Measurements from ENCODE around the gene SKIDA1.

SKIDA1 gene

DNA sequence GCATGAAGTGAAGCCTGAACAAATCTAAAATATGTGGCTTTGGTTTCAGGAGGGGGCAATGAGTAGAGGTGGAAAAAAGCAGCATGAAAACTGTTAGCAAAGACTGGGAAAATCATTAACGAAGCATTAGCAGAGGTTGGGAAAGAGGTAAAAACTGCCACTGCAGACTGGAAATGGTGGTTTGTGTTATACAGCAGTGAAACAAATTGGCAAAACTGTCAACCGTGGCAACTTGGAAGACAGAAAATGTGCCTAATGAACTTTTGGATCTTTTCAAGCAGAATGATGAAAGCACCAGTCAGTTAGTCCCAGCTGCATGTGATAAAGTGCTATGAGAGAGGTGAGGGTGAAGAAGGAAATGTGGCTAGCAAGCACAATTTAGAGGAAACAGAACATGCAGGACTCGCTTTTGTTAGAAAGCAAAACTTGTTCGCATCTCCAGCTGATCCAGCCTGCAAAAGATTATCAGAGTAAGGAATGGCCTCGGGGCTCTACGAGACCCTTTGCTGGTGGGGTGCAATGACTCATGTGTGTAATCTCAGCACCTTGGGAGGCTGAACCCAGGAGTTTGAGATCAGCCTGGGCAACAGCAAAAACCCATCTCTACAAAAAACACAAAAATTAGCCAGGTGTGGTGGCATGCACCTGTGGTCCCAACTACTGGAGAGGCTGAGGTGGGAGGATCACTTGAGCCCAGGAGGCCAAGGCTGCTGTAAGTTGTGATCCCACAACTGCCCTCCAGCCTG lies 45.7 kb downstream of the SKIDA1 start:
- no peak overlapping the region for H3K27ac ChIP-seq
- no peak for TF ChIP-seq ZFX (IDR thresholded peaks at IDR 0.05)
- TF ChIP-seq, protein P1, sequence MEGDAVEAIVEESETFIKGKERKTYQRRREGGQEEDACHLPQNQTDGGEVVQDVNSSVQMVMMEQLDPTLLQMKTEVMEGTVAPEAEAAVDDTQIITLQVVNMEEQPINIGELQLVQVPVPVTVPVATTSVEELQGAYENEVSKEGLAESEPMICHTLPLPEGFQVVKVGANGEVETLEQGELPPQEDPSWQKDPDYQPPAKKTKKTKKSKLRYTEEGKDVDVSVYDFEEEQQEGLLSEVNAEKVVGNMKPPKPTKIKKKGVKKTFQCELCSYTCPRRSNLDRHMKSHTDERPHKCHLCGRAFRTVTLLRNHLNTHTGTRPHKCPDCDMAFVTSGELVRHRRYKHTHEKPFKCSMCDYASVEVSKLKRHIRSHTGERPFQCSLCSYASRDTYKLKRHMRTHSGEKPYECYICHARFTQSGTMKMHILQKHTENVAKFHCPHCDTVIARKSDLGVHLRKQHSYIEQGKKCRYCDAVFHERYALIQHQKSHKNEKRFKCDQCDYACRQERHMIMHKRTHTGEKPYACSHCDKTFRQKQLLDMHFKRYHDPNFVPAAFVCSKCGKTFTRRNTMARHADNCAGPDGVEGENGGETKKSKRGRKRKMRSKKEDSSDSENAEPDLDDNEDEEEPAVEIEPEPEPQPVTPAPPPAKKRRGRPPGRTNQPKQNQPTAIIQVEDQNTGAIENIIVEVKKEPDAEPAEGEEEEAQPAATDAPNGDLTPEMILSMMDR (conservative IDR thresholded peaks at IDR 0.05) = no peak

DNA sequence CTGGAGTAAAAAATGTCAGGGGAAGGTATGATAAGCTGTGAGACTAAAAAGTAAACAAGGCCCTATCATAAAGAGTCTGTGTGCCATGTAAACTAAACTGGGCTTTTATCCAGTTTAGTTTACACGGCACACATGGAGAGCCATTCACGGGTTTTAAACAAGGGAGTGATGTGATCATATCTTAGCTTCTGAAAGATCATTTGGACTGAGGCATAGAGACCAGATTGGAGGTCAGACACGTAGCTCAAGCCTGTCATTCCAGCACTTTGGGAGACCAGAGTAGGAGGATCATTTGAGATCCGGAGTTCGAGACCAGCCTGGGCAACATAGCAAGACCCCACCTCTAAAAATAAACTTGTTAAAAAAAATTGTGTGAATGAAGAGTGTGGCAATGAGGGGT lies 50.1 kb downstream of the SKIDA1 start:
- TF ChIP-seq ZFX (IDR thresholded peaks at IDR 0.05) = no peak
- TF ChIP-seq, protein P1 (conservative IDR thresholded peaks at IDR 0.05) = no peak
- no peak overlapping the region for H3K27ac ChIP-seq

DNA sequence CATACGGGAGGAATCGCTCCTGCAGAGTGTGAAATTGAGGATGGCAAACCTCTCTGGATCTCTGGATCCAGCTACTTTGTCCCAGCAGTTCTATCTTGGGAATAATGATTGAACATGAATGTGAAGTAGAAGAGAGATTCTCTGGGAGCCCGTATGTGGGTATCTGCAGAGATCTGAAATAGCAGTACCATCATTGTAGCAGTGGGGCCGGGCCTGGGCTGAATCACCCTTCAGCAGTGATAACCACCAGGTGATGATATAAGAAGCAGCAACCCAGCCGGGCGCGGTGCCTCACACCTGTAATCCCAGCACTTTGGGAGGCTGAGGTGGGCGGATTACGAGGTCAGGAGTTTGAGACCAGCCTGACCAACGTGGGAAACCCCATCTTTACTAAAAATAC lies 51.9 kb downstream of the SKIDA1 start:
- no peak overlapping the region for H3K27ac ChIP-seq

DNA sequence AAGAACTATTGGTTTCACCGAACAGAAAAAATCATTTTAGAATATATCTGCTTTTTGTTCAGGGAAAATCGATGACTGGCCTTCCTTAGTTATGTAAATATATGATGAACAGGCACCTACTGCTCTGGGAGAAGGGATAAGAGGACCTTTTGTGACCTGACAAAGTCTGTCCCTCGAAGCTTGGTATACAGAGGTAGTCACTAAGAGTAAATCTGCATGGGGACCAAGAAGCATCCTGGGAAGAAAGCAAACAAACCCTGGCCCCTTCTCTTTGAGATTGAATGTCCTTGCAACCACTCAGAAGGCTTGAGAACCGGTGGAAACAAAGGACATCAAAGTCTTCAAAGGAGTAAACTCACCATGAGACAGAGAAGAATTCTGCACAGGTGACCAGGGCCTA lies 52.3 kb downstream of the SKIDA1 start:
- H3K27ac ChIP-seq = no peak overlapping the region
- TF ChIP-seq, protein P1 (conservative IDR thresholded peaks at IDR 0.05) = no peak
- no peak for TF ChIP-seq ZFX (IDR thresholded peaks at IDR 0.05)

More for the DNA sequence above, 51.9 kb downstream of the SKIDA1 start:
- TF ChIP-seq, protein P1 (conservative IDR thresholded peaks at IDR 0.05) = no peak
- no peak for TF ChIP-seq ZFX (IDR thresholded peaks at IDR 0.05)

DNA sequence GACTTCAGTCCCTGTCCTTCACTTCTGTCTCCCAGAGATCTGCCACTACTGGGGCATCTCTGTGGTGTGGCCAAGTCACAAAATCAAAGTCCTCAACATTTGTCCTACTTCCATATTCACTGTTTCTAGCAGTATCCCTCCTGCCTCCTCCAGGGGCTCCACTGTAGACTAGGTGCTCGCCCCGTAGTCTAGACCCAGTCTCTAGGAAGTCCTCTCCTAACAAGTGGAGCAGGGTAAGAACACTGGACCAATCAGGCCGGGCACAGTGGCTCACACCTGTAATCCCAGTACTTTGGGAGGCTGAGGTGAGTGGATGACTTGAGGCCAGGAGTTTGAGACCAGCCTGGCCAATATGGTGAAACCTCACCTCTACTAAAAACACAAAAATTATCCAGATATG lies 57.4 kb downstream of the SKIDA1 start:
- TF ChIP-seq, protein P1 (conservative IDR thresholded peaks at IDR 0.05) = no peak
- TF ChIP-seq ZFX (IDR thresholded peaks at IDR 0.05) = no peak

DNA sequence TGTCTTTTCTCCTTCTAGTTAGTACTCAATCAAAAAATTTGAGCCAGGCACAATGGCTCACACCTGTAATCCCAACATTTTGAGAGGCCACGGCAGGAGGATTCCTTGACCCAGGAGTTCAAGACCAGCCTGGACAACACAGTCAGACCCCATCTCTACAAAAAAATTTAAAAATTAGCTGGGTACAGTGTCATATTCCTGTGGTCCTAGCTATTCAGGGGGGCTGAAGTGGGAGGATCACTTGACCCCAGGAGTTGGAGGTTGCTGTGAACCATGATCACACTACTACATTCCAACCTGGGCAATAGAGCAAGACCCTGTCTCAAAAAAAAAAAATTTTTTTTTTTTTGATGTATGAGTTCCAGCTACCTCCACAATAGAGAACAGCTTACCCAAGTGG lies 57.8 kb downstream of the SKIDA1 start:
- no peak overlapping the region for H3K27ac ChIP-seq
- TF ChIP-seq ZFX (IDR thresholded peaks at IDR 0.05) = no peak
- TF ChIP-seq, protein P1 (conservative IDR thresholded peaks at IDR 0.05) = no peak

More for the DNA sequence above, 57.4 kb downstream of the SKIDA1 start:
- no peak overlapping the region for H3K27ac ChIP-seq

DNA sequence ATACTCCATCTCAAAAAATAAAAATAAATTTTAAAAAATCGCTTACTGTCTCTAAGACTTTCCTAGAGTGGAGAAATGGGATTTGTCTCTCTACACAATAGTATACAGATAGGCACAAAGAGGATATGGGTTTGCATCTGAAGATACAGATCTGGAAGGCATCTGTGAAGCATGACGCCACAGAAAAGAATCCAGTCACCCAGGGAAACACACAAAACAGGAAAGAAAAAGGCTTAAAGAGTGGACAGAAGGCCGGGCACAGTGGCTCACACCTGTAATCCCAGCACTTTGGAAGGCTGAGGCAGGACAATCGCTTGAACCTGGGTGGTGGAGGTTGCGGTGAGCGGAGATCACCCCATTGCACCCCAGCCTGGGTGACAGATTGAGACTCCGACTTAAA lies 61.3 kb downstream of the SKIDA1 start:
- H3K27ac ChIP-seq = no peak overlapping the region
- TF ChIP-seq, protein P1 (conservative IDR thresholded peaks at IDR 0.05) = no peak
- no peak for TF ChIP-seq ZFX (IDR thresholded peaks at IDR 0.05)
